ENCODE data around the gene FILIP1L.

GRCh38 chr3:100020876-100021644 is 93.2 kb downstream of the FILIP1L start:
- no peak for TF ChIP-seq EZH2 (IDR thresholded peaks at IDR 0.05; ENCODE audit: borderline replicate concordance, low read depth, low read length, severe bottlenecking)
- no peak for TF ChIP-seq CTCF (IDR thresholded peaks at IDR 0.05; ENCODE audit: borderline replicate concordance, extremely low read depth, low read length, poor library complexity, severe bottlenecking)
